Upper lobe of left lung (tissue), 6 donors: ENCODE measurements around the gene TP73. TPM values are rescaled to one million over a fixed set of nuclear protein-coding genes. Genes with fewer than 3 reads are reported as not detected.
A peak's percentile ranks its signal among the peaks of the same experiment; 100 is the strongest.

ENCODE experiments used
- ATAC-seq, 2 donors: fragments of 200-7000 bp; cut with Tn5 transposase; one replicate each; pipeline ENCODE4 v1.9.1; 2022; ENCODE audit warnings: mild to moderate bottlenecking in 2 of 2, moderate library complexity in 2 of 2; ENCODE audit not compliant: low FRiP score in 2 of 2
- DNase-seq, 2 donors: peaks; one replicate each; pipeline ENCODE4 v3.0.0-alpha.2; 2019 to 2020
- H3K27ac ChIP-seq, 4 donors: fragments of 200-600 bp; sonication (generic); one replicate each; pipeline ENCODE4 v1.5.1; 2016 to 2019
- H3K27me3 ChIP-seq, 4 donors: fragments of 200-600 bp; sonication (generic); one replicate each; pipeline ENCODE4 v1.5.1; 2017 to 2019
- H3K36me3 ChIP-seq, 4 donors: fragments of 200-600 bp; sonication (generic); one replicate each; pipeline ENCODE4 v1.5.1; 2016 to 2019
- H3K4me1 ChIP-seq, 4 donors: fragments of 200-600 bp; sonication (generic); one replicate each; pipeline ENCODE4 v1.5.1; 2018 to 2019
- H3K4me3 ChIP-seq, 4 donors: fragments of 200-600 bp; sonication (generic); one replicate each; pipeline ENCODE4 v1.5.1; 2017 to 2019; ENCODE audit warnings: mild to moderate bottlenecking in 2 of 4, moderate library complexity in 1 of 4
- H3K9me3 ChIP-seq, 4 donors: fragments of 200-600 bp; sonication (generic); one replicate each; pipeline ENCODE4 v1.5.1; 2018 to 2019
- EP300 ChIP-seq, 4 donors: sonication (generic); formaldehyde crosslinking; IDR thresholded peaks; one replicate each; pipeline ENCODE4 v1.5.1; 2017; ENCODE audit warnings: antibody characterized with exemption in 4 of 4, control low read depth in 2 of 4
- POLR2A ChIP-seq, 4 donors: fragments of 450-650 bp; IDR thresholded peaks; one replicate each; pipeline ENCODE4 v1.5.1; 2016 to 2017; ENCODE audit warnings: antibody characterized with exemption in 4 of 4, mild to moderate bottlenecking in 2 of 4
- POLR2AphosphoS5 ChIP-seq, 2 donors: sonication (generic); formaldehyde crosslinking; IDR thresholded peaks; one replicate each; pipeline ENCODE4 v1.5.1; 2017; ENCODE audit warnings: antibody characterized with exemption in 2 of 2
- WGBS, 2 donors: methylation state at CpG; one replicate each; pipeline ENCODE4 v1.1.5; 2017 to 2018; 5-methylcytosine and 5-hydroxymethylcytosine counted together
- total RNA-seq, 6 donors: library from RNA; depleted of rRNA in 4 of 6; stranded (reverse); fragments of >200 nt in 4 of 6; gene quantifications; one replicate each; pipeline versions ENCODE4 v1.1.0 to v1.2.1, GENCODE V29; 2016 to 2021
- TF ChIP-seq, protein P1 (sequence below), 6 experiments: fragments of 450-650 bp in 4 of 6; fragments of 200-600 bp in 2 of 6; sonication (generic) in 2 of 6; IDR thresholded peaks; one replicate each; pipeline ENCODE4 v1.5.1; 2016 to 2019; ENCODE audit warnings: antibody characterized with exemption in 6 of 6
- donor health status: DM: no; HTN: no; CAD: no; lungs with moderate emphysema.
- donor health status: DM: no; HTN: yes; CAD: no; lungs with severe emphysema.

The TP73 gene
- total RNA-seq, 6 donors from 2014 or later = 0.77 to 9.8 (median 4.1) TPM

DNA sequence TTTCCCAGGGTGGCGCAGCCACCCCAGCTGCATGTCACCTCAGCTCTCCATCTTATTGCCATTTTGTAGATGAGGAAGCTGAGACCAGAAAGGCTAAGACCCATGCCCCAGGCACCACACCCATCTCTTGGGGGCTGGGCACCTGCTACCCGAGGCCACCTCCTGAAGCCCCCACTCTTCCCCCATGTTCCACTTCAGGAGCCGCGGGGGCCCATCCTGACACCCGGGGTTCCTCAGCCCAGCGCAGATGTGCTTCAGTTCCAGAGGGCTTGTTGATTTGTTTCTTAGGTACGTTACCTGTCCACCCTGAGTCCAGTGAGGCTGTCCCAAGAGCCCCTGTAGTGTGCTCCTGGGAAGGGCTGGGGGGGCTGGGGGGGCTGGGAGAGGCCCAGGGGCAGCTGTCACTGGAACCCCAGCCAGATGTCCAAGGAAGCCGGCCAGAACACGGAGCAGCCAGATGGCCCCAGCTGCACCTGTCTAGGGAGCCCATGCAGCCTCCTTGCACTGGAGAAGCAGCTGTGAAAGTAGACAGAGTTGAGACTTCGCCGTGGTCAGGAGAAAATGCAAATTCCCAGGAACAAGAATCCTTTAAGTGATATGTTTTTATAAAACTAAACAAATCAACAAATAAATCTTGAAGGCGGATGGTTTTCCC is 82.8 kb downstream of the TP73 start:
- no peak overlapping the region for H3K4me3 ChIP-seq
- H3K4me1 ChIP-seq = peaks cover 0 to 4% (median 0%) of the 10 kb centered on the region in 4 donors
- TF ChIP-seq, protein P1, sequence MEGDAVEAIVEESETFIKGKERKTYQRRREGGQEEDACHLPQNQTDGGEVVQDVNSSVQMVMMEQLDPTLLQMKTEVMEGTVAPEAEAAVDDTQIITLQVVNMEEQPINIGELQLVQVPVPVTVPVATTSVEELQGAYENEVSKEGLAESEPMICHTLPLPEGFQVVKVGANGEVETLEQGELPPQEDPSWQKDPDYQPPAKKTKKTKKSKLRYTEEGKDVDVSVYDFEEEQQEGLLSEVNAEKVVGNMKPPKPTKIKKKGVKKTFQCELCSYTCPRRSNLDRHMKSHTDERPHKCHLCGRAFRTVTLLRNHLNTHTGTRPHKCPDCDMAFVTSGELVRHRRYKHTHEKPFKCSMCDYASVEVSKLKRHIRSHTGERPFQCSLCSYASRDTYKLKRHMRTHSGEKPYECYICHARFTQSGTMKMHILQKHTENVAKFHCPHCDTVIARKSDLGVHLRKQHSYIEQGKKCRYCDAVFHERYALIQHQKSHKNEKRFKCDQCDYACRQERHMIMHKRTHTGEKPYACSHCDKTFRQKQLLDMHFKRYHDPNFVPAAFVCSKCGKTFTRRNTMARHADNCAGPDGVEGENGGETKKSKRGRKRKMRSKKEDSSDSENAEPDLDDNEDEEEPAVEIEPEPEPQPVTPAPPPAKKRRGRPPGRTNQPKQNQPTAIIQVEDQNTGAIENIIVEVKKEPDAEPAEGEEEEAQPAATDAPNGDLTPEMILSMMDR (IDR thresholded peaks at IDR 0.05) = no peak
- no peaks in the 10 kb centered on the region for H3K27me3 ChIP-seq
- H3K27ac ChIP-seq = no peak overlapping the region
- peaks cover 9 to 52% (median 31%) of the 10 kb centered on the region in 4 donors for H3K36me3 ChIP-seq
- no peak for DNase-seq
- WGBS, 2 donors = 91 to 92% methylated on average over 5 to 12 of the region's 12 CpGs
- ATAC-seq = no peak
- H3K9me3 ChIP-seq = no peaks in the 10 kb centered on the region

DNA sequence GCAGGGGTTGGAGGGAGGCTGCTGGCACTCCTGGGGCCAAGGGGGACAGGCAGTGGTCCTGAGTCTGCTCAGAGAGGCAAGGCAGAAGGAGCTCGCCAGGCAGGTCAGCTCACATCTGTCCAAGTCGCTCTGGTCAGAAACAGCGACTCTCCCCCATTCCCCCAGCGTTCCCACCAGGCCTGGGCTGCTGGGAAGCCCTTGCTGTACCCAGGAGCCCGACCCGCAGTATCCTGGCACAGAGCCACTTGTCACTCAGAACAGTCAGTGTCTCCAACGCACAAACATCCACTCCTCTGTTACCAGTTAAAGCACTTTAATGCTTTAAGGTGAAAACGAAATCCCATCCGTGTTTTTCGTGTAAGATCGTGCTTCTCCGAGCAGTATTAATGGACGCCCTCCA is 83.4 kb downstream of the TP73 start:
- WGBS, 2 donors = 86 to 87% methylated on average over 13 of the region's 13 CpGs
- Histone ChIP-seq H3K9me3 (no peaks in the 10 kb centered on the region), H3K27ac (no peak overlapping the region), H3K27me3 (no peaks in the 10 kb centered on the region), H3K4me1 (peaks cover 0 to 4% (median 0%) of the 10 kb centered on the region in 4 donors), H3K36me3 (peaks cover 9 to 56% (median 31%) of the 10 kb centered on the region in 4 donors), H3K4me3 (no peak overlapping the region)
- TF ChIP-seq POLR2AphosphoS5 (IDR thresholded peaks at IDR 0.05) (no peak), POLR2A (IDR thresholded peaks at IDR 0.05) (no peak), EP300 (IDR thresholded peaks at IDR 0.05) (no peak)
- TF ChIP-seq, protein P1 (IDR thresholded peaks at IDR 0.05) = no peak
- ATAC-seq = no peak
- DNase-seq = no peak

DNA sequence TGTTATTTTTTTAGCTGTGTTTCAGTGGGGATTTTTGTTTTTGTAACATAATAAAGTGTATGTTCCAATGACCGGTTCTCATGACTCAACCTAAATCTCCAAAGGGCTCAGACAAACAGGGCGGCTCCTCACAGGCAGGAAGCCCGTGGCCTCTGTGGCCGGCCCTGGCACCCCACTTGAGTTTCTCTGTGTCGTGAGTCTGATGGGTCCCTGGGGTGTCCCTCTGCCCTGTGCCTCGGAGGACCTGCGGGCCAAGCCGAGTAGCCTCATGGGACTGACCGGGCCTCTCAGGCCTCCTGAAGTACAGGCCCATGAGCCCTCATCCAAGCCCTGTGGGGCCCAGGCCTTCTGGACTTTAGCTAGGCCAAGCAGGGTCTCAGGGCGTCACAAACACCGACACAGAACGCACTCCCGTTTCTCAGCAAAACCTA is 83.8 kb downstream of the TP73 start:
- WGBS, 2 donors = 83 to 88% methylated on average over 13 of the region's 13 CpGs
- no peak for ATAC-seq
- Histone ChIP-seq H3K36me3 (peaks cover 9 to 61% (median 32%) of the 10 kb centered on the region in 4 donors), H3K27ac (no peak overlapping the region), H3K4me3 (no peak overlapping the region), H3K4me1 (peaks cover 0 to 4% (median 0%) of the 10 kb centered on the region in 4 donors), H3K27me3 (no peaks in the 10 kb centered on the region), H3K9me3 (no peaks in the 10 kb centered on the region)
- DNase-seq = peak in 1 of 2 donors; percentile 62
- TF ChIP-seq, protein P1 (IDR thresholded peaks at IDR 0.05) = no peak
- TF ChIP-seq POLR2AphosphoS5 (IDR thresholded peaks at IDR 0.05) (no peak), EP300 (IDR thresholded peaks at IDR 0.05) (no peak), POLR2A (IDR thresholded peaks at IDR 0.05) (no peak)

DNA sequence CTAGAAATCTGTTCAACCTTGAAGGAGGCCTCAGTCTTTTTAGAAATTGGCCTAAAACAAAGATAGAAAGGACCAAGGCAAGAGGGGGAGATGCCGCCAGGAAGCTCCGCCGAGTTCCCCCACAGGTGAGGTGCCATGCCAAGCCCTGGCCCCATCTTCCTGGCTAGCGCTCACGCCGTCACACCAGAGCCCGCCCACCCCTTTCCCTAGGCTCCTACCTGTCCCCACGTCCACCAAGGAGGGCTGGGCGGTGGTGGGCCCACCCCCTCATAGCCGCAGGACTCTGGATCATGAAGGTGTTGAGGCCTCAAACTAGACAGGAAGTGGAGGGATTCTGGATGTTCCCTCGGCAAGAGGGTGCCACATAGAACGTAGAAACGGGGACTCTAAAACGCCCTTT is 84.4 kb downstream of the TP73 start:
- WGBS, 2 donors = 85 to 89% methylated on average over 7 to 14 of the region's 14 CpGs
- peaks cover 0 to 4% (median 0%) of the 10 kb centered on the region in 4 donors for H3K4me1 ChIP-seq
- DNase-seq (no peak), ATAC-seq (no peak)
- H3K9me3 ChIP-seq = no peaks in the 10 kb centered on the region
- no peak overlapping the region for H3K4me3 ChIP-seq
- no peaks in the 10 kb centered on the region for H3K27me3 ChIP-seq
- no peak overlapping the region for H3K27ac ChIP-seq
- H3K36me3 ChIP-seq = peaks cover 9 to 66% (median 37%) of the 10 kb centered on the region in 4 donors
- TF ChIP-seq EP300 (IDR thresholded peaks at IDR 0.05) (no peak), POLR2AphosphoS5 (IDR thresholded peaks at IDR 0.05) (no peak)
- TF ChIP-seq, protein P1 (IDR thresholded peaks at IDR 0.05) = no peak

DNA sequence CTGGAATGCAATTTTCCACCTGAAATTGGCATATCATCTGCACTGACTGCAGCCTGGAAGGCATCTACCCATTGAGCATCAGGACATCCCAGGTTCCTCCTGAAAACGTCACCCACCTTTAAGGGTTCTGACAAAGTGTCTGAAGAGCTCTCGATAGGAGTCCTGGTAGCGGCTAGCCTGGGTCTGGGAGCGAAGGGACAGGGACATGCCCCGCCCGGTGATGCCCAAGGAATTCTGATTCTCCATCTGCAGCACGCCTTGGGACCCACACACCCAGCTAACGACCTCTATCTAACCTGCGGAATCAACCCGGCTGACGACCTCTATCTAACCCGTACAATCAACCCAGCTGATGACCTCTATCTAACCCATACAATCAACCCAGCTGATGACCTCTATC is 86.6 kb downstream of the TP73 start:
- H3K4me1 ChIP-seq = no peaks in the 10 kb centered on the region
- DNase-seq (no peak), ATAC-seq (no peak)
- no peak overlapping the region for H3K4me3 ChIP-seq
- TF ChIP-seq POLR2AphosphoS5 (IDR thresholded peaks at IDR 0.05) (no peak), POLR2A (IDR thresholded peaks at IDR 0.05) (no peak), EP300 (IDR thresholded peaks at IDR 0.05) (no peak)
- TF ChIP-seq, protein P1 (IDR thresholded peaks at IDR 0.05) = no peak
- H3K36me3 ChIP-seq = peaks cover 9 to 81% (median 47%) of the 10 kb centered on the region in 4 donors
- no peaks in the 10 kb centered on the region for H3K9me3 ChIP-seq
- H3K27ac ChIP-seq = no peak overlapping the region
- 86 to 90% methylated on average over 7 to 12 of the region's 12 CpGs for WGBS, 2 donors
- H3K27me3 ChIP-seq = no peaks in the 10 kb centered on the region
